Measurements from ENCODE around the gene TMCC3.

DNA sequence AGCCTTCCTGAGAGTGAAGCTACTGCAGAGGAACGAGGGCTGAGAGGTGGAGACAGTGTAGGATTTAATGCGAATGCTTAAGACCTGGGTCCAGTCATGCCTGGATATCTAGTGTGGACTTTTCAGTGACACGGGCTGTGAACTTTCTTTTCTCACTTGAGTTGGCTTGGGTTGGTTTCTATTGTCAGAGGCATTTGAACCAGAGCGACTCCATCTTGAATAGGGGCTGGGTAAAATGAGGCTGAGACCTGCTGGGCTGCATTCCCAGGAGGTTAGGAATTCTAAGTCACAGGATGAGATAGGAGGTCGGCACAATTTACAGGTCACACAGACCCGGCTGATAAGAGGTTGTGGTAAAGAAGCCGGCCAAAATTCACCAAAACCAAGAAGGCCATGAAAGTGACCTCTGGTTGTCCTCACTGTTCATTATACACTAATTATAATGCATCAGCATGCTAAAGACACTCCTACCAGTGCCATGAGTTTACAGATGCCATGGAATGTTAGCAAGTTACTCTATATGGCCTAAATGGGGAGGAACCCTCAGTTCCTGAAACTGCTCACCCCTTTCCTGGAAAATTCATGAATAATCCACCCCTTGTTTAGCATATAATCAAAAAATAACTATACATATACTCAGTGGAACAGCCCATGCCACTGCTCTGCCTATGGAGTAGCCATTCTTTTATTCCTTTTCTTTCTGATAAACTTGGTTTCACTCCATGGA is 34.2 kb upstream of the TMCC3 start:
- no peak for TF ChIP-seq CTCF (conservative IDR thresholded peaks at IDR 0.05; ENCODE audit: low read depth in 2 of 2)
- TF ChIP-seq EZH2 (IDR thresholded peaks at IDR 0.05; ENCODE audit: low read depth, unreplicated experiment), result no peak
- TF ChIP-seq EZH2phosphoT487 (IDR thresholded peaks at IDR 0.05; ENCODE audit: unreplicated experiment), result no peak
- no peak for TF ChIP-seq CREB1 (CRISPR knock-in tag; IDR thresholded peaks at IDR 0.05; ENCODE audit: low read depth)
- no peak for TF ChIP-seq ZNF114 (CRISPR knock-in tag; IDR thresholded peaks at IDR 0.05)
- TF ChIP-seq POLR2AphosphoS5 (IDR thresholded peaks at IDR 0.05; ENCODE audit: low read depth), result no peak

Data from GM23338 (cell line).